CD4-positive, alpha-beta T cell treated with Interleukin-17A for 4 hours (primary cell): ENCODE results near the gene RNF220.

ENCODE experiments used
- DNase-seq: peaks from one replicate; pipeline ENCODE4 v3.0.0-alpha.2; 2020; ENCODE audit warnings: mixed read lengths

The RNF220 gene

DNA sequence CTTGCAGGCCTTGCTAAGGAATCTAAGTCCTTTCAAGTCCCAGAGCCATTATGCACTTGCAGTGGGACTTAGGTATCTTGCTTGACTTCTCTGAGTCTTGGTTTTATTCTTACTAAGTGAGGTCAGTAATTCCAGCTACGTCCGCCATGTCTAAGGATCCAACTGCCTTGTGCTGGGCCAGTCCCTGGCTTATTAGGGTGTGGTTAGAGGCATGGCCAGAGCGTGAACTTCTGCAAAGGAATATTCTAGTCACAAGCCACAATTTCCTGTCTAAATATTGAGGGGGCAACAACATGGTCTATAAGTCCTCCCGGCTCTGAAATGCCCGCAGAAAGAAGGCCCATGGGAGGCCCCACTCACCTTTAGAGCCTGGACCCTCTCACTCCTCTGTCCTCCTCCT lies 186.3 kb downstream of the RNF220 start:
- no peak for DNase-seq

DNA sequence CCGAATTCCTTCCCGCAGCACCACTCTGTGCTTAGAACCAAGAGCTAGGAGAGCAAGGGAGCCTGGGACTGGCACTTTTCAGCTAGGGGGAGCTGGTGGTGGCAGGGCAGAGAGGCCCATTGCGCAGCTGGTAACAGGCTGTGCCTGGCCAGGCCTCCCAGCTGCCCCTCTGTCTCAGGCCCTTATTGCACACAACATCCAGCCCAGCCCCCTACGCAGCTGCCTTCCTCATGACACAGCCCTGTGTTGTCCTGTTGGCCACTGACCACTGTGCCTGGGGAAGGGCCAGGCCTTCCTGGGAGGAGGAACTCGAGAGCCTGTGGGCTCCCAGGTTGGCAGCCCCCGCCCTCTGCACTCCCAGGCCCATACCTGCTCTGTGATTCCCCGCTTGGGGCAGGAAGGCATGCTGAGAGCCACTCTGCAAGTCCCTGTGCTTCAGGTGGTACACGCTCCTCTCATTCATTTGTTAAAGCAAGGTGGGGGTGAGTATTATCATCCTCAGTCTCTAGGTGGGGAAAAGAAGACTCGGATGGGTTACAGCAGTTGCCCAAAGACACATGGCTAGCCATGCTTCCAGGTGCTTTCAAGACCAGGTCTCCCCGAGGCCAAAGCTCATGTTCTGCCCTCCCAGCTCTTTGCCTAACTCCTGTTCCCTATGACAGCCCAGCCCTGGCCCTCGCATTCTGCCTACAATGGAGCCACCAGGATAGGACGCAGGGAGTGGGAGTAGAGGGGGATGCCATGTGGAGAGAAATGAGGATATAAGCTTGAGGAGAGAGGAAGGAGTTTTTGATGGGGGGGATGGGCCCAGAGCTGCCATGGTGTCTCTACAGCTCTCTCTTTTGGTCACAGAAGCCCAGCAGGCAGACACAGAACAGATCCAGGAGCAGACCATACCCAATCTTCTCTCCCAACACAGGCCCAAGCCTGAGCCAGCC lies 187.4 kb downstream of the RNF220 start:
- DNase-seq: no peak

DNA sequence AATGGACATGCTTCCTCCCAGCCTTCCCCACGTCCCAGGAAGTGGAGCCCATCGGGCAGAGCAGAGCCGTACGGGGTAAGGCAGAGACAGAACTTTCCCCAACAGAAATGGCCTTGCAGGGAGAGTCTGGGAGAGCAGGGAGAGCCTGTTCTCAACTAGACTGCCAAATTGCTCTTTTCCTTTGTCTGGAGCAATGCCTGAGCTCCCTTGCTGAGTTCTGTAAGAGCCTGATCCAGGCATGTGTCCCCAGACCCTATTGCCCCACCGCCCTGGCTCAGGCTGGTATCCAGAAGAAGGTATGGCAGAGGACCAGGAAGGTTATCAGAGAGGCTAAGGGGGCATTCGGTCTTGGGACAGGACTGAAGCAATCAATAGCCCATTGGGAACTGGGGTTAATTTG lies 189.3 kb downstream of the RNF220 start:
- DNase-seq: no peak

DNA sequence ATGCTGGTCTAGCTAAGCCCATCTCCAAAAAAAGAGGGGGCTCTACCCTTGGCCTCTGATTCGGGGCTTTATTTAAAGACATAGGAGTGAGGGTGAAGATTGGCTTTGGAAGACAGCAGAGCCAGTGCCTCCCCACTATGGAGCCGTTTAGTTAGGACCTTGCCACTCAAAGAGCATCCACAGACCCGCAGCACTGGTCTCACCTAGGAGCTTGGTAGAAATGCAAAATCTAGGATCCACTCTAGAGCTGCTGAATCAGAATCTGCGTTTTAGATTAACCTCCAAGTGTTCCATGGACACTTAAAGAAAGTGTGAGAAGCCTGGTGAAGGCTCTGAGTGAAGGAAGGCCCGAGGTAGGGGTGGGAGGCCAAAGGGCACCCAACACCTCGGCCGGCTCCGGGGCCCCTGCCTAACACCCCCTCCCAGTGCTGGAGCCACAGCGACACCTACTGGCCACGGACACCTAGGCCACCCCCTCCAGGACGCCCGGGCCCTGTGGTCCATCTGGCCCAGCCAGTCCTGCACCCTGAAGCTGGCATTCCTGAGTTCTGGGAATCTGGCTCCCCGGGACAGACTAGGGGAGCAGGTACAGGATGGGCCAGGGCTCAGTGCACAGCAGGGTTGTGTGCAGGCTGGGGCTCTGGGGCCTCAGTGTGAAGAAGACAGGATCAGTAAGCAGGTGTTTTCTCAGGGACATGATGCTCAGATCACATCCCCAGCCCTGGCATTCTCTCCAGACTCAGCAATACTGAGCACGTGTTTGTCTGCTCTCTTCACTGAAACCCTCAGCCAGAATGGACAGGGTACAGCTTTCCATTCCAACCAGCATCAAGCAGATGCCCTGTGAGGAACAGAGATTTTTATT lies 190.0 kb downstream of the RNF220 start:
- DNase-seq: peak; percentile 83

DNA sequence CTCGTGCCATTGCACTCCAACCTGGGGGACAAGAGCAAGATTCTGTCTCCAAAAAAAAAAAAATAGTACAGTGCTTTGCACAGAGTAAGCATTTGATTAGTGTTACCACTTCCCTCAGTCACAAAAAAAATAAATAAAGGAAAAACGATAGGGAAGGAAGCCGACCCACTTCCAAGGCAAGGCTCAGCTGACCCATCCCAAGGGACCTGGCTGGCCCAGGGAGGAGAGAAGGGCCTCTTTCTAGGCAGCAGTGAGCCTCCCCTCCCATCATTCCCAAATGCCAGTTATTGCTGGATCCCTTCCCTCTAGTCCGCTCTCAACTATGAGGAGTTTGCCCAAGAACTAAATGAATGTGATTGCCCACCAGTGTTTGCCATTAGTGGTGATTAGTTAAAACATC lies 191.5 kb downstream of the RNF220 start:
- no peak for DNase-seq

DNA sequence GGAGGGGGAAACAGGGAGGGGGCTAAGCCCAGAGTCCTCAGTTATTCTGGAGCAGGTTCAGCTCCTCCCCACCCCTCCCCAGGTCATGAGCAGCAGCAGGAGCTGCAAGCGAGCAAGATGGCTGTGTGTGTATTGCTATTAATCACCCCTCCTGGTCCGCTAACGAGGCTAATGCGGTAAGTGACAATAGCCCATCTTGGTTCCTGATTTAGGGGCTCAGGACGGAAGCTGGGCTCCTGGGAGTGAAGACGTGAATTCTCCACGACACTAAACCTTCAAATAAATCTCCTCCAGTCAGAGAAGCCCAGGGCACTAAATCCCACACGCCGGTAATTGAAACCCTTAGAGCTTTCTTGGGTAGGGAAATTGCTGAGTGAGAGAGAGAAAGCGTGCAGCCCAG lies 193.1 kb downstream of the RNF220 start:
- DNase-seq: no peak

DNA sequence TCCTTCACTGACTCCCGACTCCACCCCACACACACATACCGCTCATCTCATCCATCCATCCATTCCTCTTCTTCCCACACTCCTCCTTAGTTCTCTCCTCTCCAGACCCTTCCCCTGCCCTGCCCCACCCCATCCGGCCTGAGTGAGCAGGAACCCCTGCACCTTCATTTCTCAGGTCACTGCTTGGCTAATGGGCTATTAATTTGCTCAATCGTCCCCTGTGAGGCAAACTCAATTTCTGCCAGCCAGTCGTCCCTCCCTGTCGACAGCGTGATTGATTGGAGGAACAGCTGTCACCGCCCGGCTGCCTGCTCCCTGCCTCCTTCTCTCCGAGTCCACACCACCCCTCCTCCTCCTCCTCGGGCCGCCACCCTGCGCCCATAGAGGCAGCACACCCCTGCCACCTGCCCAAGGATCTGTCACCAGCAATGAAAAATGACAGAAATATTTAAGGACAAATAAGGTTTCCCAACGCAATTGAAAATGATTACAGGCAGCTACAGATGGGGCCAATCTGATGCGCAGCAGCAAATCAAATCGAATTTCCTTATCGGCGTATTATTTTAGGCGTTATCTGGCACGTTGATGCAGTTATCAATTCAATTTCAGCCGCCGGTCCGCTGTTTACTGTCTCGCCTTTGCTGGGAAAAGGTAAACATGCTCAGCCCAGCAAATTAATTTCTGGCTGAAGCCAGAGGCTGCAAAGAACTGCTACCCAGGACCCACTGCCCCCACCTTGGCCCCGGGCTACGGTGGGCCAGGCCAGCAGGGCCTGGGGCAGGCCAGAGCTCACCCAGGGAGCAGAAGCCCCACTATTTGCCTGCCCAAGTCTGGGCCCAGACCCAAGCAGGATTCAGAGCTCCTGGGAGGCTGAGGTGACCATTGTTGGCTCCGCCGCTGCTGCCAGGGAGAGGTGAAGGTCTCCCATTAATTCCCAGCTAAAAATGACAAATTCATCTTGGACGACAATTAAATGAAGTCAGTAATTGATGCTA lies 197.9 kb downstream of the RNF220 start:
- no peak for DNase-seq

DNA sequence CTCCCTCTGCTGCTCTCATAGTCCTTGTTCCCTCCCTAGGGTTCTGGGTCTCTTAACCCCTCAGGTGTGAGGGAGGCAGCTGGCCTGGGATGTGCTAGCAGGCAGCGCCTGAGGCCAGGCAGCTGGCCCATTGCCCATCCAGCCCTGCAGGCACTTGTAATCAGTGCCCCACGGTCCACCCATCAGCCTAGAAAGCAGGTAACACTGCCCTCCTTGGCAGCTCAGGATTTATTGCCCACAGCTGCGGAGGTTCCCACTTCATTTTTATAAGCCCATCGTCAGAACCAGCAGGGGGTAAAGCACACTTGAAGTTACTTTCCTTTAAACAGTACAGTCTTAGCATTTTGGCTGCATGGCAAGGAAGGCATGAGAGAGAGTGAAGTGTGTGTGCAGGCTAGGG lies 198.7 kb downstream of the RNF220 start:
- no peak for DNase-seq

DNA sequence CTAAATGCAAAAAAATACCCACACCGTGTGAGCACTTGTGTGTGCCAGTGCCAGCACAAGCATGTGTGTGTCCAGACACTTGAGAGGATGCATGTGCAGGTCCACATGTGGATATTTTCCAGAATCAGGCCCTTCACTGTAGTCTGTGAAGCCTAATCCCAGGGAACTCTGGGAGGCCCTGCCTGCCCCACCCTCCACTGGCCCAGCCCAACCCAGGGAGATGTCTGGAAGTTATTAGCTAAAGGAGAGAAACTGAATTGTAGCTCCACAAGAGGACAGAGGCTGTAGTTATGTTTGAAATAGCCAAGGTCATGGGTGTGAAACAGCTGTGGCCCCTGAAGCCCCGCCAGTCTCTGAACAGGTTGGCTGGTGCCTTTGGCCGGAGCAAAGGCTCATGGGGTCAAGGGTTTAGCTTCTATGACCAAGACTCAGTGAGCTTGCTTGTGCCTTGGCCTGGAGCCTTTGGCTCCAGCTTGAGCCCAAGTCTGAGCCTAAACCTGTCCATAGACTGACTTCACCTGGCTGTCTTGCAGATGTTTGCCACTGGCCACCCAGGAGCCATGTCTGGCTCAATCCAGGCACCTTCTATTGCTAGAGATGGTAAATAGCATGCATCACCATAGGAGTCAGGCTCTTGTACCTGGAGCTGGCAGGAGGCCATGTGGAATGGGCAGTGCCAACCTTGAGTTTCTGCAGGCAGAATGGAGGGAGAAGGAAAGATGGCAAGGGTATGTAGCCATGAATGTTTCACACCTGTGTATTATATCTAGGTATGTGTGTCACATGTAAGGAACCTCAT lies 199.3 kb downstream of the RNF220 start:
- DNase-seq: no peak

DNA sequence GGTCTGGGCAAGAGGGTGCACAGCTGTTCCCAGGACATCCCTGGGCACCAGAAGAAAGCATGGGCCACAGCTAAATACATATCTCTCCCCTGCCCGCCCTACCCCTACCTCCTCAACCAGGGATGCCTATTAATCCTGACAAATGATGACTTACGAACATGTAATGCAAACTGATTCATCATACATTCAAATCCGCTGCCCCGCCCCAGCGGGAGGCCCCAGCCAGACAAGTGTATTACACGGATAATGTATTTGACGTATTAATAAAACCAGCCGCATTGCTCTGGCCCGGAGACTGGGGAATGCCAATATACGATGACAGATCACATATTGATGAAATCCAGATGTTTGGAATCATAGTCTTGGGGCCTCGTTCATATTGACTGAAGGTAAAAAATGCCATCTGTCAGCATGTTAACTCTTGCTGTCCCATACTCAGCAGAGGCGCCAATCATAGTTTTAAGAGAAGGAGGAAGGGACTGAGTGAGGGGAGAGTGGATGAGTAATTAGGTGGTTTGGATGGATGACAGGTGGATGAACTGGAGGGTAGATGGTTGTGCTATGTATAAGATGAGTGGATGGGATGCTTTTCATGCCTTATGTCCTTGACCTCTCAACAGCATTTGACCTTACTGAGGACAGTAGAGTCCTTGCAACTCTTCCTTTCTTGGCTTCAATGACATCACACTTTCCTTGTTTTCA lies 201.0 kb downstream of the RNF220 start:
- no peak for DNase-seq

DNA sequence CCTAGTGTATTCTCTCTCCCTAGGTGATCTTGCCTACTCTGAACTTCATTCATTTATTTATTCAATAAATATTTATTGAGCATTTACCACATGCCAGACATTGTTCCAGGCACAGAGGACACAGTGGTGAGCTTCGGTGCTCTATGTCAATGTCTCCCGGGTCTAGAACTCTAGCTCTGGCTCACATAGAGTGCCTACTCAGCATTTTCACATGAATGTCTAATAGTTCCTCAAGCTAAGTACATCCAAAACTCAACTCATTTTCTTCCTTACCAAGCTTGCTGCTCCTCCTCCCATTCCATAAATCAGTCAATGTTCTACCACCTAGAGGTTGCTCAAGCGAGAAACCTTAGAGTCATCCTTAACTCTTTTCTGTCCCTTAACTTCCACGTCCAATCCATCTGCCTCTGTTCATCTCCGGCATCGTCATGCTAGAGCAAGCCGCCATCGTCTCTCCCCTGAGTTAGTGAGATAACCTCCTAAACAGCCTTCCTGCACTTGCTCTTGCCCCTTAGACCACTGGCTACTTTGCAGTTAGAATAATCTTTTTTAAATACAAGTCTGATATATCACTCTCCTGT lies 201.7 kb downstream of the RNF220 start:
- no peak for DNase-seq

DNA sequence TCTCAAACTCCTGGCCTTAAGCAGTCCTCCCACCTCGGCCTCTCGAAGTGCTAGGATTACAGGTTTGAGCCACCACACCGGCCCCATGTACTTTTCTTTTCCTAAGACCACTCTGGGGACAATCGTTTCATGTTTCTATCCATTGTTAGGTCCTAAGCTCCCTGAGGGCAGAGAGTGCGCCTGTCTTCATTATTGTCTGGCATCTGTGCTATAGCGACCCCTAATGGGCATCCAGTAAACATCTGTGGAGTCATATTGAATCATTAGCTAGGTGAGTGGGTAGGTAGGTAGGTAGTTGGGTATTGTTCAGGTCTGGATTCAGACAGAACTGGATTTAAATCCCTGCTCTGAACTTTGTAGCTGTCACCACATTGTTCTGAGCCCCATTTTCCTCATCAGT lies 203.1 kb downstream of the RNF220 start:
- no peak for DNase-seq

DNA sequence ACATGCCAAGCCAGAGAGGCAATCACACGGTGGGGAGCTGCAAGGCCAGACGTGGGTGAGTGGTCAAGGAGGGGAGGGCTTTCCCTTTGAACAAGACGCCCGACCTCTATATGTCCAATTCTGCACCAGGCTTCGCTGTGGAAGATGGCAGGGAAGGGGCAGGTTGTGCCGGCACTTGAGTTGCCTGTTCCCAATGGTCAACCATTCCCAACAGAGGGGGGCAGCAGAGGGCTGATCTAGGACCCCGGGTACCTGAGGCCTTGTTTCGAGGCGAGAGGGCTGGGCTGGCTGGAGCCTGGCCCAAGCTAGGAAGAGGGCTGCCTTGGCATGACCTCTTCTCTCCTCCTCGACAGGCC lies 204.3 kb downstream of the RNF220 start:
- DNase-seq: peak; percentile 55

DNA sequence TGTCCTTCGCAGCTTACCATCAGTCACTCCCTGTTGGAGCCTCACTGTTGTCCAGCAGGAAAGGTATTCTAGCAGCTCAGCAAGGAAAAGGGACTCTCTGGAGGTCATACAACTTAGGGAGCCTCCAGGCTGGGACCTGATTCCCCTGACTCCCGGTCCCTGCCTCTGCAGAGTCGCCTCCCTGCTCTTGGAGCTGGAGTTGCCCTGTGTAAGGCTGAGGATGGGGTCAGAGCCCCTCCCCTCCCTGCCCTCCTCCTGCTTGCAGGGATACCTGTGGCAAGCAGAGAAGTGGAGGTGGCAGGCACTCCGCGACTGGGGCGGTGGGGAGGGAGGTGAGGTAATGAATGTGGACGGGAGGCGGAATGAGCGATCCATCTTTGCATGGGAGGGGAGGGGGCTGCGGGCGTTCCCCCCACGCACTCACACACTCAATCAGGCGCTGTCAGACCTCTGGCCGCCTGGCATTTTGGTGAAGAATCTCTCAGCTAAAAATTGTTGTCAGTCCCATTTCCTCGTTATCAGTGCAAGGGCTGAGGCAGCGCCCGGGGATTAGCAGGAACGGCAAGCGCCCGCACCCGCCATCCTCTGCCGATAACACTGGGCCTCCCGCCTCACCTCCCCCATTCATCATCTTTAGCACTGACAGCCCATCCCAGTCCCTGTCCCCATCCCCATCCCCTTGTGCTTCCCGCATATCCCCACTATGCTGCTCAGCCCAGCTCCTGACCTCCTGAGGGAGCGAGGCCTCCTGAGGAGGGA lies 204.9 kb downstream of the RNF220 start:
- no peak for DNase-seq

DNA sequence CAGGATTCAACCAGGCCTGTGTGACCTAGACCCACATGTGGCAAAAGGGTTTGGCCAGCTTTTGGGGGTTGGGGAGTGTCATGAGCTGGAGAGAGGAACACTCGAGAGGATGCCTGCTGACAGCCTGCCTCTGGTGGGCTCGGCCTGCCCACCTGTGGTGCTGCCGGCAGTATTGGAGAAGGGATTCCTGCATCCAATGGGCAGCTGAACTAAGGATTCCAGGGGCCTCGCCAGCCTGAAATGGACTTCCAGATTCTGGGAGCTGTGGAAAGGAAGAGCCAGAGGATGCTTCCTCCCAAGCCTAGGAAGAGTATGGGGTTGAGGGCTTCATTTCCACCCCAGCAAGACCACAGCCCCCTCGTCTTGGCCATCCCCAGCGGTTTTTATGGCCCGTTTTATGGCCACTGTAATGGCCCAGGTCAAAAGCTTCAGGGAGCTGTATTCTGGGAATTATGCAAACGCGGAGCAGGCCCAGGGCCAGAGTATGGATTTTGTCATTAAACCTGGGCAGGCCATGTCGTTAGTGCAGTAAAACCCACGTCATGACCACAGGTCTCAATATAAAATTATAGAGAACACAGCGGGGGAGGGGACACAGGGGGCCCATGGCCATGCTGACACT lies 205.6 kb downstream of the RNF220 start:
- DNase-seq: no peak

DNA sequence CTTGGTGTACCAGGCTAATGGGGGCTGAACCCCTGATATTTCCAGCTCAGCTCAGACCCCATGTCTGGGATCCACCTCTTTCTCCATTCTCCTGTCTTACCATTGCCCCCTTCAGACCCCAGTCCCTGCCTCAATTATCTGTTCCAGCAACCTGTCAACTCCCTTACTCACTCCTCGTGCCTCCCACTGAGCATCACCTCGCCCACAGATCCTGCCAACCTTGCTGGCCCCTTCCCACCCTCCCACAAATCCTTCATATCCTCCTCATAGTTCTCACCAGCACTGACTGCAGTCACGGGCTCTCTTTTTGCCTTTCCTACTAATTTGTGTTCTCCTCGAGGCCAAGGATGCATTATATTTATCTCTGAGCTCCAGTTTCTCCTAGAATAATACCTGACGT lies 206.4 kb downstream of the RNF220 start:
- no peak for DNase-seq

DNA sequence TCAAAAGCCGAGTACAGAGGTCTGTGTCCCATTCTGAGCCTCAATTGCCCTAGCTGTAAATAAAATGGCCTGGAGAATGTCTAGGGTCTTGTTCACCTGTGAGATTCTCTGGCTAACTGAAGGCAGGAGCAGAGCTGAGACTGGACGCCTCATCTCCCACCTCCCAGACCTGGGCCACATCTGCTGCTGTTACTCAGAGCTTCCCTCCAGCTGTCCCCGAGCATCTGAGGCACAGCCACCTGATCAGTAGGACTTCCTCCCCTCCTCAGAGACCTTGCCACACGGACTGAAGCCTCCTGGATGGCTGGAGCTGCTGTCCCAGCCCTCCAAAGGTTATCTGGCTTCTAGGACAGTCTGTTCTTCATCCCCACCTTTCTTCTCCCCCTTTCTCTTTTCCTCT lies 206.8 kb downstream of the RNF220 start:
- no peak for DNase-seq

DNA sequence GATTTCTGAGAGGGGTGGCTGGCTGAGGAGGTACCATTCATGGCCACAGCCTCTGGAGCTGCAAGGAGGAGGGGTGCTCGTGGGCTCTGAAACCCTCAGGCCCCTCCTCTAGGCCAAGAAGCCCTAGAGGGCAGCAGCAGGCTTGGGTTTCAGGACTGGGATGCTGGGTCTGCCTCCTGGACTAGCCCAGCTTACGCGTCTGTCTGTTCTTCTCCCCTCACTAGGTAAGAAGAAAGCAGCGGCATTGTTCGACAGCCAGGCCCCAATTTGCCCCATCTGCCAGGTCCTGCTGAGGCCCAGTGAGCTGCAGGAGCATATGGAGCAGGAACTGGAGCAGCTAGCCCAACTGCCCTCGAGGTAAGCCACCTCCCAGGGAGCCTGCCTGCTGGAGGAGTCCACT lies 208.9 kb downstream of the RNF220 start:
- no peak for DNase-seq

DNA sequence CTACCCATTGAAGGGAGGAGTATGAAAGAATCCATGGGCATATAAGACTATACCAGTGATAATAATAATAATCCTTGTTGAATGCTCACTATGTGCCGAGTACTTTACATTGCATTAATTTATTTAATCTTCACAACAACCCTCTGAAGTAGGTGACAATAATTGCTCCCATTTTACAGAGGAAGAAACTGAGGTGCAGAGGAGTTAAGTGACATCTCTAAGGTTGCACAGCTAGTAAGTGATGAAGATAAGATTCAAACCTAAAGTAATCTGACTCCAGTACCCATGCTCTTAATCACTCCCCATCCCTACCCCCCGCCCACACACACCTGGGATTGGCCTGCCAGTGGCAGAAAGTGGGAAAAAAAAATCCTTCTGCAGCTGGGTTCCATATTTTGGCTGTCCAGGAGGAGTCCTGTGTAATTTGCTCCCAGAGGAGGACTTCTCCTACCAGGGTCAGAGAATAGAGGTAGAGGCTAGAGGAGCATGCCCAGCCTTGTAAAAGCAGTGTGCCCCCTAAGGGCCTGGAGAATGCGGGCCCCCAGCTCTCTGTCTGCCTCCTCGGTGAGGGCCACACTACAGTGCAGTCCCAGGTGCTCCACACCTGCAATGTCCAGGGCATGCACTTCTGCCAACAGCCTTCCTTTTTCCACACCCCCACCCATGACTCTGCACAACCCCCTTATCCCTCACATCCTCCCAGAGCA lies 211.4 kb downstream of the RNF220 start:
- DNase-seq: no peak
